ENCODE results near the gene N4BP2L1.
"Not testable (repeated sequence)": the region's sequence is repeated elsewhere in the genome, so short reads cannot be mapped to it uniquely, and the experiment has no call there.

GRCh38 chr13:32350839-32351441 is 77.0 kb downstream of the N4BP2L1 start:
- TF ChIP-seq EZH2phosphoT487 (IDR thresholded peaks at IDR 0.05; ENCODE audit: insufficient read depth, low read depth); EZH2 (IDR thresholded peaks at IDR 0.05; ENCODE audit: insufficient read depth, poor library complexity, severe bottlenecking): not testable (repeated sequence)

Data from GM23248 (cell line).